ENCODE measurements around the gene ASPDH.

DNA sequence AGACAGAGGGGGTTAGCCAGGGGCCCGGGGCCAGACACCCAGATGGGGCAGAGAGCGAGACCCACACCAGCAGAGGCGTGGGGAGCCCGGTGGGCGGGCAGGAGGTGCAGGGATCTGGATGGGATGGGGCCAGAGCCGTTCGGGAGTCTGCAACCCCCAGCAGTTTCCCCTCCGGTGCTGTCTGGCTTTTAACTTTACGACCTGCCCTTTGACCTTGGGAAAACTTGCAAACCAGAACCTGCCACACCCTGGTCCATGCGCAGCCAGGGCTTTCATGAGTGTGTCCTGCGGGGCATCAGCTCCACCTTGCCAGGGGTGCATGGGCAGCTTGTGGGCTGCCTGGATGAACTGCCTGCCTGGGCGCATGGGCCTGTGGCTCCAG is 12.5 kb downstream of the ASPDH start:
- no peak for TF ChIP-seq EP300 (IDR thresholded peaks at IDR 0.05; ENCODE audit: low read depth)
- TF ChIP-seq, protein P1, sequence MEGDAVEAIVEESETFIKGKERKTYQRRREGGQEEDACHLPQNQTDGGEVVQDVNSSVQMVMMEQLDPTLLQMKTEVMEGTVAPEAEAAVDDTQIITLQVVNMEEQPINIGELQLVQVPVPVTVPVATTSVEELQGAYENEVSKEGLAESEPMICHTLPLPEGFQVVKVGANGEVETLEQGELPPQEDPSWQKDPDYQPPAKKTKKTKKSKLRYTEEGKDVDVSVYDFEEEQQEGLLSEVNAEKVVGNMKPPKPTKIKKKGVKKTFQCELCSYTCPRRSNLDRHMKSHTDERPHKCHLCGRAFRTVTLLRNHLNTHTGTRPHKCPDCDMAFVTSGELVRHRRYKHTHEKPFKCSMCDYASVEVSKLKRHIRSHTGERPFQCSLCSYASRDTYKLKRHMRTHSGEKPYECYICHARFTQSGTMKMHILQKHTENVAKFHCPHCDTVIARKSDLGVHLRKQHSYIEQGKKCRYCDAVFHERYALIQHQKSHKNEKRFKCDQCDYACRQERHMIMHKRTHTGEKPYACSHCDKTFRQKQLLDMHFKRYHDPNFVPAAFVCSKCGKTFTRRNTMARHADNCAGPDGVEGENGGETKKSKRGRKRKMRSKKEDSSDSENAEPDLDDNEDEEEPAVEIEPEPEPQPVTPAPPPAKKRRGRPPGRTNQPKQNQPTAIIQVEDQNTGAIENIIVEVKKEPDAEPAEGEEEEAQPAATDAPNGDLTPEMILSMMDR (IDR thresholded peaks at IDR 0.05): no peak
- no peak for TF ChIP-seq POLR2A (IDR thresholded peaks at IDR 0.05)

Data from transverse colon (tissue), 3 donors.